ENCODE measurements around the gene TXK. TPM values are rescaled to one million over a fixed set of nuclear protein-coding genes. Genes with fewer than 3 reads are reported as not detected.
A peak's percentile ranks its signal among the peaks of the same experiment; 100 is the strongest.

TXK gene
- total and polyA plus RNA-seq, 10 of the 15 experiments (the other 5 are each of a cell fraction or from before 2014, with no cell fraction given), result 0.44 to 2.9 (median 1.4) TPM

- ATAC-seq (no peak), FAIRE-seq (no peak), DNase-seq (ENCODE audit: low read depth, low spot score) (no peak)
- H3K79me2 ChIP-seq (ENCODE audit: control insufficient read depth, insufficient read depth, low read length), result no peaks in the 10 kb centered on the region
- ChIA-PET SMC1A (ENCODE audit: uncharacterized antibody, unreplicated experiment) (interaction anchor here (0.9 to 4.9 kb wide), 15 partner anchors 9 to 205 kb away, joined by 3 to 50 read pairs (median 4); no protein-coding TSS in a partner anchor), POLR2A (interaction anchor here (0.5 to 1.0 kb wide), 2 partner anchors 131 to 684 kb away, joined by 4 to 8 read pairs; no protein-coding TSS in a partner anchor), RAD21 (ENCODE audit: unreplicated experiment) (interaction anchor here (0.9 to 4.3 kb wide), 11 partner anchors 8 to 135 kb away, joined by 3 to 20 read pairs (median 4); no protein-coding TSS in a partner anchor), CTCF (interaction anchor here (0.6 to 5.5 kb wide), 17 partner anchors 10 to 151 kb away, joined by 3 to 71 read pairs (median 5); no protein-coding TSS in a partner anchor)
- 81% methylated on average over 3 of the region's 3 CpGs for WGBS (ENCODE audit: insufficient coverage, insufficient replicate concordance, low lambda C conversion rate, missing lambda C conversion rate)
- in situ Hi-C loops (cut with MboI) (no loop called here), intact Hi-C loops (cut with micrococcal nuclease; ENCODE audit: unreplicated experiment) (no loop called here)
- H3K27ac ChIP-seq (ENCODE audit: control insufficient read depth, insufficient read depth), result peak overlapping the region; percentile 10
- no TSS peak for BruUV-seq (replicated peaks)
- no peaks in the 10 kb centered on the region for H3K9me3 ChIP-seq (replicated peaks; ENCODE audit: control insufficient read depth, insufficient read depth, low read length)
- H3K9ac ChIP-seq (ENCODE audit: control insufficient read depth, insufficient read depth, low read length), result no peak overlapping the region
- no peaks in the 10 kb centered on the region for H4K20me1 ChIP-seq (ENCODE audit: control insufficient read depth, insufficient read depth)
- no peak overlapping the region for H2AFZ ChIP-seq (ENCODE audit: control insufficient read depth, low read depth, low read length)
- H3K36me3 ChIP-seq (ENCODE audit: control insufficient read depth in 2 of 2, insufficient read depth in 2 of 2, low read length in 1 of 2), result peaks cover 15 to 45% of the 10 kb centered on the region in 2 experiments
- no peaks in the 10 kb centered on the region for H3K27me3 ChIP-seq (replicated peaks in 1 of 2; ENCODE audit: control insufficient read depth in 2 of 2, insufficient read depth in 2 of 2, low read length in 1 of 2)
- peak; percentile 15; the same call in 1 of the 2 replicates for TF ChIP-seq NFYB (IDR thresholded peaks at IDR 0.05; ENCODE audit: insufficient read depth, low read depth, low read length)
- TF ChIP-seq ZBTB40 (IDR thresholded peaks at IDR 0.05; ENCODE audit: borderline replicate concordance), result no peak
- H3K4me1 ChIP-seq (ENCODE audit: control insufficient read depth, insufficient read depth, low read length), result peaks cover 17% of the 10 kb centered on the region
- H3K4me3 ChIP-seq, result no peak overlapping the region; the same call in 1 of the 2 replicates
- H3K4me2 ChIP-seq (ENCODE audit: control insufficient read depth, insufficient read depth), result no peak overlapping the region; the same call in 1 of the 2 replicates
Measured at GRCh38 chr4:48139691-48140090, 5.6 kb upstream of the TXK start.

All from GM12878 (cell line).